HL-60/S4 treated with retinoic acid at 250 ng/mL for 4 days and 3 days (cell line): ENCODE results near the gene SDE2.

Experiments
- in situ Hi-C: fragments of 300-500 bp; cut with MboI; formaldehyde crosslinking; loops from 2 replicates; pipeline ENCODE4 v1.7.0; 2022; ENCODE audit warnings: low sequenced_read_pairs

SDE2 gene

GRCh38 chr1:225999227-225999911, at the start of gene SDE2:
TSS of gene SDE2 (minus strand) at chr1:225999343. CDS start at chr1:225999312, 31 bp downstream.
- in situ Hi-C loops: no loop called here

- in situ Hi-C loops: no loop called here
Measured at GRCh38 chr1:226048886-226049285, 49.7 kb upstream of the SDE2 start.

- in situ Hi-C loops: no loop called here
Measured at GRCh38 chr1:226047495-226047894, 48.4 kb upstream of the SDE2 start.

GRCh38 chr1:226046240-226046639, 47.1 kb upstream of the SDE2 start:
- in situ Hi-C loops: no loop called here

- in situ Hi-C loops: no loop called here
Measured at GRCh38 chr1:226044514-226045101, 45.5 kb upstream of the SDE2 start.

GRCh38 chr1:226041419-226041818, 42.3 kb upstream of the SDE2 start:
- in situ Hi-C loops: no loop called here

GRCh38 chr1:226038661-226039060, 39.5 kb upstream of the SDE2 start:
- in situ Hi-C loops: no loop called here

GRCh38 chr1:226035915-226036314, 36.8 kb upstream of the SDE2 start:
- in situ Hi-C loops: no loop called here

GRCh38 chr1:226034482-226034881, 35.3 kb upstream of the SDE2 start:
- in situ Hi-C loops: no loop called here

- in situ Hi-C loops: no loop called here
Measured at GRCh38 chr1:226033991-226034390, 34.8 kb upstream of the SDE2 start.

- in situ Hi-C loops: no loop called here
Measured at GRCh38 chr1:226033582-226033981, 34.4 kb upstream of the SDE2 start.

GRCh38 chr1:226029568-226030225, 30.6 kb upstream of the SDE2 start:
- in situ Hi-C loops: no loop called here

- in situ Hi-C loops: no loop called here
Measured at GRCh38 chr1:226029093-226029496, 30.0 kb upstream of the SDE2 start.

GRCh38 chr1:226027538-226028217, 28.5 kb upstream of the SDE2 start:
- in situ Hi-C loops: no loop called here

- in situ Hi-C loops: no loop called here
Measured at GRCh38 chr1:226026833-226027232, 27.7 kb upstream of the SDE2 start.

GRCh38 chr1:226023735-226024134, 24.6 kb upstream of the SDE2 start:
- in situ Hi-C loops: no loop called here

GRCh38 chr1:226021801-226022200, 22.7 kb upstream of the SDE2 start:
- in situ Hi-C loops: no loop called here

- in situ Hi-C loops: no loop called here
Measured at GRCh38 chr1:226021401-226021800, 22.3 kb upstream of the SDE2 start.

GRCh38 chr1:226019572-226019971, 20.4 kb upstream of the SDE2 start:
- in situ Hi-C loops: no loop called here

GRCh38 chr1:226017070-226017469, 17.9 kb upstream of the SDE2 start:
- in situ Hi-C loops: no loop called here

GRCh38 chr1:226009650-226010044, 10.5 kb upstream of the SDE2 start:
- in situ Hi-C loops: no loop called here
